Daoy (cell line): Measurements from ENCODE around the gene CCDC180. TPM values are rescaled to one million over a fixed set of nuclear protein-coding genes. Genes with fewer than 3 reads are reported as not detected.
"Not testable (repeated sequence)": the region's sequence is repeated elsewhere in the genome, so short reads cannot be mapped to it uniquely, and the experiment has no call there.

Source experiments
- DNase-seq: peaks from one replicate; pipeline ENCODE4 v3.0.0-alpha.2; 2015; ENCODE audit warnings: low read depth
- total RNA-seq: library from RNA; depleted of rRNA; stranded (reverse); fragments of >200 nt; shearing (Covaris generic); gene quantifications from 2 replicates; pipeline ENCODE4 v1.2.3, GENCODE V29; 2014; rRNA removed

The CCDC180 gene
- total RNA-seq = 1.3 and 1.9 TPM in 2 replicates

DNA sequence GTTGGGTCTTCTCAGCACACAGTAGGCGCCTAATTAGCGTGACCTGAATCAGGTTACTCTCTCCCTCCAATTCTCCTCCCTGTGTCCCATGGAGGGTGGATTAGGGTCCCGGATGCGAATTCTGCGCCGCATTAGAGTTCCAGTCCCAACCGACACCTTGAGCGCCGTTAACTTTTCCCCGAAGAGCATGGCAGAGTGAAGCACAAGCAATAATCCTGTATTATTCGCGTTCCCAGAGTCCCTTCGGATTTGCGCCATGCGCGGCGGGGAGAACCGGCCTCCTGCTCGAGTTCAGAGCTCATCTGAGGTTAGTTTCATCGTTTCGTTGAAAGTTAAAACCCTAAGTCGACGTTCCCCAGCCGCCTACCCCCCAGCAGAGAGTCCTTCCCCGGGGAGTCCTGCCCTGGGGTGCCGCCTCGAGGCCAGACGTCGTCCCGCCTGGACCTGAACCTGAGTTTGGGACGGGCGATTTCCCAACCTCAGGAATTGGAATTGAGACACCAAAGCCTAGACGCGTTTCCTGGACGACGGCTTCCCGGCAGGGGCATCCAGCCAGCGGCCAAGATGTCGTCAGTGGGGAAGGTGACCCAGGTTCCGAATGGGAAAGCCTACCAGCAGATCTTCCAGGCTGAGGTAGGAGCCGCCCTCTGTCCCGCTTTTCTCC, at the start of gene CCDC180:
Gene CCDC180, plus strand, starts transcription at position 160 of the 664 bp plus-strand sequence. Its CDS starts 405 bp downstream, at position 565.
- peak; percentile 50 for DNase-seq

DNA sequence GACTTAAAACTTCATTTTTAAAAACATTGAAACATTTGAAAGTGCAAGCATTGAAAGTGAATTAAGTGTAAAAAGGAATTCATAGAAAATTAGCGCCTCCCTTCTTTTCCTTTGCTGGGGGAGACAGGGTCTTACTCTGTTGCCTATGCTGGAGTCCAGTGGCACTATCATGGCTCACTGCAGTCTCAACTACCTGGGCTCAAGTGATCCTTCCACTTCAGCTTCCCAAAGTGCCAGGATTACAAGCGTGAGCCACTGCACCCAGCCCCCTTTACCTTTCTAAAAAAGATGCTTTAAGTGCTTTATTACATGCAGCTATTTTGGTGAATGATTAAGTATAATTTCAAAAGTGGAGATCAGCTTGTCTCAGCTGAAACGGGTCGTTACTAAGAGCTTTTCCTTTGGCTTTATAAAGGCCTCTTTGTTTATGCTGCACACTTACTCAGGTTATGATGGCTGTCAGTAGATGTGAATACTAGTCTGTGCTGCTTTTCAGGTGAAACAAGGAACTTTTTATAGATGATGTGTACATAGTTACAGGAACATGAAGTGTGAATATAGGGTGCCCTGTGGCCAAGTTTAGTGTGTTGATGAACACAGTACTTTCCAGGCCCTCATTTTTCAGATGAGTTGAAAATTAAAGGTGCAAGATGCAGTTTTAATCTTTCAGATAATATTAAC, 47.5 kb upstream of the CCDC180 start:
- not testable (repeated sequence) for DNase-seq

DNA sequence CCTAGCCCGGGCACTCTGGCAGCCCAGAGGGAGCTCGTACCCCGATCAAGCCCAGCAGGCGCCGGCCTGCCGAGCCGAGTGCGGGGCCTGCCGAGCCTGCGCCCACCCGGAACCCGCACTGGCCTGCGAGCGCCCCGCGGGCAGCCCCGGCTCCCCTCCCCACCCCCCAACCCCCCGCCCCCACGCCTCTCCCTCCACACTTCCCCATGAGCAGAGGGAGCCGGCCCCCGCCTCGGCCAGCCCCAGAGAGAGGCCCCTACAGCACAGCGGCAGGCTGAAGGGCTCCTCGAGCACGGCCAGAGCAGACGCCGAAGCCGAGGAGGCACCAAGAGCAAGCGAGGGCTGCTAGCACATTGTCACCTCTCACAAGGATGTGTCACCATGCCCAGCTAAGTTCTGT, 36.2 kb upstream of the CCDC180 start:
- no peak for DNase-seq

DNA sequence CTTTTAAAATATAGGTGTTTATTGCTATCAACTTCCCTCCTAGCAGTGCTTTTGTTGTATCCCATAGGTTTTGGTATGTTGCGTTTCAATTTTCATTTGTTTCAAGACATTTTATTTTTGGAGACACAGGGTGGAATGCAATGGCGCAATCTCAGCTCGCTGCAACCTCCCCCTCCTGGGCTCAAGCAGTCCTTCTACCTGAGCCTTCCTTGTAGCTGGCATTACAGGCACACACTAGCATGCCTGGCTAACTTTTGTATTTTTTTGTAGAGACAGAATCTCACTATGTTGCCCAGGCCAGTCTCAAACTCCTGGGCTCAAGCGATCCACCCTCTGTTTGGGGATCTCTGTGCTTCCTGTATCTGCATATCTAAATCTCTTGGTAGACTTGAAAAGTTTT, 35.4 kb upstream of the CCDC180 start:
- DNase-seq = no peak

DNA sequence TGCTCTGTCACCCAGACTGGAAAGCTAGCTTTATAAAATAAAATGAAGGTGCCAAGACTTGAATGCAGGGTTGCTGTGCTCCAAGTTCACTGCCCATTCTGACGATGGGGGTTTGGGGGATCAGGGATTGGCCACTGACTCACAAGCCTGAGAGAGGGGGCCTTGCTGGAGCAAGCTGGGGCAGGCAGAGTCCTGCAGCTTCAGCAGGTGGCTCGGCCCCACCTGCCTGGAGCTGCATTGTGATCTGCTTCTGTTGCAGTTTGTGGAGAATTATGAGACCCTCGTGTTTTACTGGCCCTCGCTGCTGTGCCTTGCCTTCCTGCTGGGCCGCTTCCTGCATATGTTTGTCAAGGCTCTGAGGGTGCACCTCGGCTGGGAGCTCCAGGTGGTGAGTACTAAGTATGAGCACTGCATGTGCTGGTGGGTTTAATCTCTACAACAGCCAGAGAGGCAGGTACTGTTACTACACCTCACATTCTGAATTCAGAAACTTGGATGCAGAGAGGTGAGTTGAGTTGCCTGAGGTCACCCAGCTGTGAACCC, 31.1 kb upstream of the CCDC180 start:
- no peak for DNase-seq

DNA sequence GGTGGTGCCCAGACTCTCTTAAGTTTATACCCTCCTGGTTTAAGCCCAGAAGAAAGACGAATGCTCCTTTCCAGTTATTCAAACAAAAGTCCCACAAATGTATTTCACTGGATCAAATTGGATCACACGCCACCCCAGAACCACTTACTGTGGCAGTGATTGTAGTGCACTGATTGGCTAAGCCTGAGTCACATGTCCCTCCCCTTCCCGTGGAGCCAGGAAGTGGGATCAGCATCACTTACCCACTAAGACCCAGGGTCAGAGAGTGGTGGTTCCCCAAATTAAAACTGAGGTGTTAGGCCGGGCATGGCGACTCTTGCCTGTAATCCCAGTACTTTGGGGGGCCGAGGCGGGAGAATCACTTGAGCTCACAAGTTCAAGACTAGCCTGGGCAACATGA, 29.5 kb upstream of the CCDC180 start:
- DNase-seq = no peak

DNA sequence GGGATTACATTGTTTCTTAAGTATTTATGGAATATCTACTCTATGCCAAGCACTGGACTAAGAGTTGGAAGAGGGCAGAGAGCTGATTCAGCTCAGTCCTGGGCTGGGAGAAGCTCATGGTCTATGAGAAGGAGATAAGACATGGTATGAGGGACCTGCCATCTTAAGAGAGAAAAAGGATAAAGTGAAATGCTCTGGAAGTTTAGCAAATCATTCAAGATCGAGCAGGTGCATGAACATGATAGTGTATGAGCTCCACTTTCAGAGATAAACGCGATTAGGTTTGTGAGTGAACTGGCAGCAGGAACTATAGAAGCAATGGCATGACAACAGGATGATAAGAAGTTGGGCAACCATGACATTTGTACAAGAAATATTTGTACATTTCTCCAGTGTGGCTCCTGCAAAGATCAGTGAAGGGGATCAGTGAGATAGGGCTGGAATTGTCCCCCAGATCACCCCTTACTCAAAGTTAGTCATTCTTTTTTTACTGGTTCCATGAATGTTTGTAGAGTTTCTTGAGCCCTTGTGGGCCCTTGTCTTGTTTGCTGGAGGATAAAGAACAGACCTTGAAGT, 26.6 kb upstream of the CCDC180 start:
- no peak for DNase-seq

DNA sequence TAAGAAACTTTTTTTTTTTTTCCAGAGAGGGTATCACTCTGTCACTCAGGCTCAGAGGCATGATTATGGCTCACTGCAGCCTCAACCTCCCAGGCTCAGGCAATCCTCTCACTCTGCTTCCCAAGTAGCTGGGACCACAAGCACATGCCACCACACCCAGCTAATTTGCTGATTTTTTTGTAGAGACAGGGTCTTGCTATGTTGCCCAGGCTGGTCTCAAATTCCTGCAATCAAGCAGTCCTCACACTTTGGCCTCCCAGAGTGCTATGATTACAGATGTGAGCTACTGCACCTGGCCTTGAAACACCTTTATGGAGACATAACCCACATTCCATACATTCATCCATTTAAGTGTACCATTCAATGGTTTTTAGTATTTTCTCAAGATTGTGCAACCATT, 23.7 kb upstream of the CCDC180 start:
- no peak for DNase-seq

DNA sequence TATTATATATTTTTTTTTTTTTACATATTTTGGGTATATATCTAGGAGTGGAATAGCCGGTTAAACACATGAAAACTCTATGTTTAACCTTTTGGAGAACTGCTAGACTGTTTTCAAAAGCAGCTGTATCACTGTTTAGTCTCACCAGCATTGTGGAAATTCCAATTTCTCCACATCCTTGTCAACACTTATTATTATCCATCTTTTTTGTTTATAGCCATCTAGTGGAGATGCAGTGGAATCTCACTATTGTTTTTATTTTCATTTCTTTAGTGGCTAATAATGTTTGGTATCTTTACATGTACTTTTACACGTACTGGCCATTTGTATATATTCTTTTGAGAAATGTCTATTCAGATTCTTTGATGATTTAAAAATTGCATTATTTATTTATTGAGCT, 22.7 kb upstream of the CCDC180 start:
- DNase-seq = no peak

DNA sequence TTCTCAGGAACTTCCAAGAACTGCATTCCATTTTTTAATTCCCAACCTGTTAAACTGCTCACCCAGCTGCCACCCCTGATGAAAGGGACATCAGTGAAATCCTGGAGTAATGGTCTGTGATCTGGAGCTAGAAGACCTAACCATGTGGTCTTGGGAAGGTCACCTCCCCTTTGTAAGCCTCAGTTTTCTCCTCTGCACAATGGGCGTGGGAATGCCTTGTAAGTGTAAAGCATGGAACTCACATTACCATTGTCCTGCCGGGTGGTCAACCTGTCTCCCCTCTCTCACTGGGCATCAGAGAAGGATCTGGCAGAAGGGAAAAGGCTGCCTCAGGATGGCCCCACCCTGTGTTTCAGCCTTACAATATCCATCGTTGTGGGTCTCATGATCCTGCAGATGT, 15.3 kb upstream of the CCDC180 start:
- no peak for DNase-seq

DNA sequence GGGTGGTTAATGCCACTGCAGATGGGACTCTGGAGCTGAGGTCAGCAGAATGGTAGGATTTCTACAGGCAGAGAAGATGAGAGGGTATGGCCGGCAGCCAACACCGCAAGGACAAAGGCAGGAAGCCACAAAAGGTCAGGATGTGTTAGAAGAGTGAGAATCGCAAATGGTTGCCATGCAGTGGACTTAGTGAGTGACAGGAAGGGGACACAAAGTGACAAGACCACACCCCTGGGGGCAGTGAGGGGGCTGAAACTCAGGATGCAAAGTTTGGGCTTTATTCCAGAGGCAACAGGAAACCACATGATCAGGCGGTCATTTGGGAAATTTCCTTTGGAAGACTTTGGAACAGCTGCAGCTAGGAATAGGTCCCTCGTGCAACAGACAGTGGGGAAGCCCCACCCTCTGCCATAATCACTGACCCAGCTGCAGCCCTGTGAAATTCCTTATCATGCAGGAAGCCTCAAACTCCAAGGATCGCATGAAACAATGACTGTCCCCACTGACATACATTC, 14.2 kb upstream of the CCDC180 start:
- peak; percentile 85 for DNase-seq

DNA sequence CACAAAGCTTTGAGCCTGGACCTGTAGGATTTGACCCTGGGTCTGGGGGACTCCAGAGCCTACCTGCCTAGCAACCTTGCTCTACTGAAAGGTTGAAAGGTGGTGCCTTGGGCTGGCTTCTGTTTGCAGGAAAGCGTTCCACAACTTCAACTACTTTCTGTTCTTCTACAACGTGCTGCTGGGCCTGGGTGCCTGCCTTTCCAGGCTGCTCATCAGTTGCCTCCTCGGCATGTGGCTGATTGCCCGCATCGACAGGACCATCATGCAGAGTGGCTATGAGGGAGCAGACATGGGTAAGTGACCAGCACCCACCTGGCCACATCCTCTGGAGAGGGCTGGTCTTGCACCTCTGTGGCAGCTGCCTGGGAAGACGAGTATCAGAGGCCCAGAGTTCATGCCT, 13.6 kb upstream of the CCDC180 start:
- DNase-seq = no peak

DNA sequence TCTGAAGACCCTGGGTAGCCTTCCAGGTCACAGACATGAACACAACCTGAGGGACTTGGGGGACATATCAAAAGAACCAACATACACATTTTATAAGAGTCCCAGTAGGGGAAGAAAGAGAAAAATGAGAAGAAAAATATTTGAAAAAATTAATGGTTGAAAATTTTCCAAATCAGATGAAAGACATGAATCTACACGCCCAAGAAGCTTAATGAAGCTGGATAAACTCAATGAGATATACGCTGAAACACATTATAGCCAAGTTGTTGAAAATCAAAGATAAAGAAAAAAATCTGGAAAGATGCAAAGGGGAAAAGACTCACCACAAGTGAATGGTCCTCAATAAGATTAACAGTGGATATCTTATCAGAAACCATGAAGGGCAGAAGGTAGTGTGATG, 9.6 kb upstream of the CCDC180 start:
- DNase-seq = no peak

DNA sequence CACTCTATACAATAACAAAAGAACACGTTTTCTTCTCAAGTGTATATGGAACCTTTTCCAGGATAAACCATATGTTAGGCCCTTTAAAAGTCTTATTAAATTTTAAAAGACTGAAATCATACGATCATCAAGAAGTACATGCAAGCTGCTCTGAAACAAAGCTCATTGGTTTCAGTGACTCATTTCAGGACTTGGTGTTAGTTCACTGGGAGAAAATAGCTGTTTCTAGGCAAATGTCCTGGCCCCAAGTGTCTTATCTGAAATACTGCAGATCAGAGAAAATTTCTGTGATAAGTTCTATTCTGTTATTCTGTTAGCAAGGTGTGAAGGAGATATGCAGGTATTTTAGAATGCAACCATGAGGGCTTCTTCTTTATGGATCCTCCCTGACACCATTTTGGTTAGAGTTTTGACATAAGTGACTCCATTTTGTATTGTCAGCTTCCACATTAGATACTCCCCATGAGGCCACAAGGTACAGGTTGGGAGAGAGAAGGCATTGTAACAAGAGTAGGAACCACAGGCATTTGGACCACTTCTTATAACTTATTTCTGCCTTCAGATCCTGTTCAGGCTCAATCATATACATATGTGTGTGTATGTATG, 7.5 kb upstream of the CCDC180 start:
- DNase-seq = no peak

DNA sequence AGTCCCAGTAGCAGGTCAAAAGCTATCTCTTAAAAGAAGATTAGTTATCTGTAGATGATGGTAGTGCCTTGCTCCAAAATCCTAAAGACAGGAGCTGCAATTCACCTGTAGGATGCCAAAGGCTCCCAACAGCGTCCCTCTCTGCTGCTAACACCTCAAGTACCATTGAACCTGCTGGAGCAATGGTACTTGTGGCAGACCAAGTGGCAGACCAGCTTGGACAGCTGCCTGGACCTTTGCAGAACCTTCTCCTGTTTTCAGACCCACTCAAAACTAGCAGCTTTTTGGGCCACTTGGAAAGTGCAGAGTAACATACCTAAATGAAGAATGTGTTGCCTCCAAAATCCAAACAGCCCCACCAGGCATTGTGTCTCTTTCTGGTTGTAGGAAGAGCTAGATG, 6.9 kb upstream of the CCDC180 start:
- no peak for DNase-seq

DNA sequence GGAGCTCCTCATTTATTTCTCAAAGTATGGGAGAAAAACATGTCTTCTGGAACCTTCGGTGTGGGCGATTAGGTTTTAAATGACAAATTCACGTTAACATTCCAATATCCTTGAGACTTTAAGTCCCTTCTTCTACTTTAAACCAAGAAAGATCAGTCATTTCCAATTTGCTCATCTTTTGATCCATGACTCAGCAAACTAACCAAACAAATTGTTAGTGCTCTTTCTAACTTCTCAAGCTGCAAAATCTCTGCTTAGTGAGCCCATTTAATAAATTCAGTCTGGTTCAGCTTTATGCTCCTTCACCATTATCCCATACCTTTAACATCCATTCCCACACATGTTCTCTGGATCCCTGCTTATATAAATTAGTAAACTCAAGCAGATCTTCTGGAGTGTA, 5.5 kb upstream of the CCDC180 start:
- DNase-seq = no peak

DNA sequence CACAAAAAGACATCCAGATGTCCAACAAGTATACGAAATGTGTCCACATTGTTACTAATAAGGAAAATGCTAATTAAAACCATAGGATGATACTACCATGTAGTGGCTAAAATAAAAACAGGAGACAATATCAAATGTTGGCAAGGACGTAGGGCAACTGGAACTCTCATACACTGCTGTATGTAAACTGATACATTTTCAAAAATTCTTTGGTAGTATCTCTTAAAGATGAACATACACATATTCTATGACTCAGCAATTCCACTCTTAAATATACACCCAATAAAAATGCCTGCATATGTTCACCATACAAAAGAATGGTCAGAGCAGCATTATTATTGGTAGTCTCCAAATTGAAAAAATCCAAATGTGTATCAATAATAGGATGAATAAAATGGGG, 2.9 kb upstream of the CCDC180 start:
- DNase-seq = no peak

DNA sequence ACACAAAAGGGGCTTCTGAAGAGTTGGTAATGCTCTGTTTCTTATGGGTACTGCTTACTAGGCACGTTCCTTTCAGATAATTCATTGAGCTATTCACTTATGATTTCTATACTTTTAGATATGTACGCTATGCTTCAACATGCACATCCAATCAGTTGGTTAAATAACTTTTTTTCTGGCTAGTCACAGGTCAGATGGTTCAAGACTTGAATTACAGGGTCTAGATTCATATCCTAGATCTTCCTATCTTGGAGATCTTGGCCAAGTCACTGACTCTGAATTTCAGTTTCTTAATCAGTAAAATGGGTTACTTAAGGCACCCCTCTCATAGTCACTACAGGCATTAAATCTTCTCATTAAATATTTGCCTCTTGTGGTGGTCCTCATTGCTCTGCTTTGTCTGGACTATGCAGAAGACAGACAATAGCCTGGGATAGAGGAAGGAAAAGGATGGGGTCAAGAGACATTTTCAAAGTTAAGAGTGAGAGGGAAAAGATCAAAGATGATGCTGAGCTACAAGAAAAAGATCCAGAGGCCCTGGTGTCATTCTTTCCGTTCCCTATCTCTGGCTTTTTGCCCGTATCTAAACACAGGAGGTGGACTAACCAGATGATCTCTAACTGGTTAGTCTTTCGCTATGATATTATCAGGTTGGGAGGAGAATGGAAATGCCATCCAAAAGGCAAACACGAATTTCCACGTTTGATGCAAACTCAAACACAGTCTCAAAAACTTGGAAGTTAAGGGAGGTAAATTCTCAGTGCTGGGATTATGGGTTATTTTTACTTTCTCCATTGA, 1.8 kb upstream of the CCDC180 start:
- DNase-seq = no peak

DNA sequence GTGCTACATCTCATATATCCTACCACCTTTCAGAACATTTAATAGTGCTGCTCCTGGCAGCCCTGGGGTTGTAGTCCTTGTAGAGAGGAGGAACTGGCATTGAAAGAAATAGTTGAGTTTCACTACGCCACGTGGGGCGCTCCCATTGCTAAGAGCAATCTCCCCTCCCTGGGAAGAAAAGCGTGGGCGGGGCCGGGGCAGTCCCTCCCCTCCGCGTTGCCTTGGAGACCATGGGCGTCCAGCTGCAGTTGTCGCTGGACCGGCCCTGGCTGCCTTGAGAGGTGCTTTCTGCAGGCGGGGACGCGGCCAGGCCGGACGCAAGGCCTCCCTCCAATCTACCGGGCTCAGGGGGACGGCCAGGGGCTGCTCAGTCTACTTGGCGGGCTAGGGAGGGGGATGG, 368 bp upstream of the CCDC180 start:
- DNase-seq = peak; percentile 91

DNA sequence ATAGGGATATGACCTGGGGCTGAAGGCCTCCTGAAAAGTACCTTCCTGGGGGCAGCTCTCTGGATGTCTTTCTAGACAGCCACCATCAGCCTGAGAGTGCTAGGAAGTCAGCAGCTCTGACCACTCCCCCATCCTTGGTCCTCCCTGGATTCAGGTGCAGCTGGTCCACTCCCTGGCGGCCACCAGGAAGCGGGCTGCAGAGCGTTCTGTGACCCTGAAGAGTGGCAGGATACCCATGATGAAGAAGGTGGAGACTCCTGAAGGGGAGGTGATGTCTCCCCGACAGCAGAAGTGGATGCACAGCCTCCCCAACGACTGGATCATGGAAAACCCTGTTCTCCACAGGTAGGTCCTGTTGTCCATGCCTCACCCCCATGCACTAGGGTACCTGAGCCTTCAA, 1.8 kb downstream of the CCDC180 start:
- DNase-seq = no peak

DNA sequence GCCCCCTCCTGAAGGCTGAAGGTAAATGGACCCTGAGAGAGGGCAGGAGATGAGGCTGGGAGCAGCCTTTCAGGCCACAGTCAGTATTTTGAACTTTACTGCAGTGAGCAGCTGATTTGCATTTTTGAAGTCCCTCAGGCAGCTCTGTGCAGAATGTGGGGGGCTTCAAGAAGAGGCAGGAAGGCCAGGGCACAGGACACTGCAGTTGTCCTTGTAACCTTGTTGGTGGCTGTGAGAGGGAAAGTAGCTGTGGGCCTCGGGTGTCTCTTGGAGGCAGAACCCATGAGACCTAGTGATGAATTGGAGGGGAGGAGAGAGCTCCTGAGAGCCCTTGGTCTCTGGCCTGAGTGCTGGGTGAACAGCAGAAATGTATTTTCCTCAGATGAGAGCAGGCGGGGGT, 2.6 kb downstream of the CCDC180 start:
- DNase-seq = no peak

DNA sequence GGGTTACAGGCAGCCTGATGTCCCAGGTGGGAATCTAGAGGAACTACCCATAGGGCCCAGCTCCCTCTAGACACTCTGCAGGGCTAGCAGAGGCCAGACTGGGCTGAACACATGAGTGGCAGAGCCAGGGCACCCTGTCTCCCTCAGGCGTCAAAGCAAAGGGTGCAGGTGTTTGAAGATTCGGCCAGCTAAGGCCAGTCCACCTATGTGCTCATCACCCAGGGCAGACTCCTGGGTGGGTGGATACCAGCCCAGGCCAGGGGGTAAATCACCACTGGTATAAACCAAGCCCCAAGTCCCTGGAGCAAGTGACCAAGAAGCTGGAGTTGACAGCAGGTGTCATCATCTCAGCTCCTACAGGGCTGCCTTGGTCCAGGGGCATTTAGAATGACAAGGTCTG, 3.4 kb downstream of the CCDC180 start:
- DNase-seq = no peak
